Neutrophil (primary cell): ENCODE data around the gene CAPNS2.
"Not testable (repeated sequence)": the region's sequence is repeated elsewhere in the genome, so short reads cannot be mapped to it uniquely, and the experiment has no call there.

Experiments
- H3K27ac ChIP-seq: fragments of 200-600 bp; sonication (generic); 2 replicates; pipeline ENCODE4 v1.5.1; 2016; ENCODE audit warnings: mild to moderate bottlenecking, moderate library complexity
- H3K27me3 ChIP-seq: fragments of 200-600 bp; sonication (generic); 2 replicates; pipeline ENCODE4 v1.6.0; 2016; ENCODE audit warnings: mild to moderate bottlenecking
- H3K36me3 ChIP-seq: fragments of 200-600 bp; sonication (generic); 2 replicates; pipeline ENCODE4 v1.5.1; 2017
- H3K4me1 ChIP-seq, 2 experiments: fragments of 200-600 bp in 1 of 2; sonication (generic) in 1 of 2; 1 replicate in 1 of 2; 2 replicates in 1 of 2; pipeline versions ENCODE4 v1.5.1 to v1.6.1; 2013 to 2016; ENCODE audit warnings: low read depth in 1 of 2, low read length in 1 of 2, mild to moderate bottlenecking in 1 of 2, moderate library complexity in 1 of 2; ENCODE audit not compliant: control insufficient read depth in 1 of 2, insufficient read depth in 1 of 2
- H3K4me3 ChIP-seq, 2 experiments: fragments of 200-600 bp in 1 of 2; sonication (generic) in 1 of 2; 1 replicate in 1 of 2; 2 replicates in 1 of 2; pipeline ENCODE4 v1.5.1; 2013 to 2016; ENCODE audit warnings: low read depth in 1 of 2, low read length in 1 of 2, mild to moderate bottlenecking in 1 of 2, moderate library complexity in 1 of 2
- H3K9me3 ChIP-seq: fragments of 200-600 bp; sonication (generic); 2 replicates; pipeline ENCODE4 v1.5.1; 2016
- TF ChIP-seq, protein P1 (sequence below): fragments of 200-600 bp; sonication (generic); IDR thresholded peaks from 2 replicates; pipeline ENCODE4 v1.5.1; 2016; ENCODE audit warnings: antibody characterized with exemption

Gene CAPNS2

DNA sequence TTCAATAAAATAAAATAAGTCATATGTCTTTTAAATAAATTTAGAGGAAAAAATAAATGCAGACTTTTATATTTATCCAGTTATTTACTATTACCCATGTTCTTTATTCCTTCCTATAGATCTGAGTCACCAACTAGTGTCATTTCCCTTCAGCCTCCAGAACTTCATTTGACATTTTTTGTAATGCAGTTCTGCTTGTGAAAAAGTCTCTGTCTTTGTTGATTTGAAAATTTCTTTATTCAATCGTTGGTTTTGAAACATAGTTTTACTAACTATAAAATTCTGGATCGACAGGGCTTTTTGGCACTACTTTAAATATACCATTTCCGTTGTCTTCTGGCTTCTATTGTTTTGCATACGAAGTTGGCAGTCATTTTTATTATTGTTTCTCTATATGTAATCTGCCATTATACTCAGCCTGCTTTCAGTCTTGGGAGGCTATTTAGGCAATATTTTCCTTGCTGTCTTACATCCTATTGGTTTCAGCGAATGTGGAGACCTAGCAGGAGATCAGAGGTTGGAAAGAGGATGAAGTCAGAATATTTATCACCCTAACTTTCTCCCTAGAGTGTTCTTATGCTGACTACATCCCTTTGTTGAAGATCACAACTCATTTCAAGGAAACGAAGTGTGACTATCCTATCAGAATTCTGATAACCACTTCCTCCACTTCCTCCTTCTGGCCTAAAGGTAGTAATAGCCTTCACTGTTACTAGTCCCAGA is 47.3 kb downstream of the CAPNS2 start:
- TF ChIP-seq, protein P1, sequence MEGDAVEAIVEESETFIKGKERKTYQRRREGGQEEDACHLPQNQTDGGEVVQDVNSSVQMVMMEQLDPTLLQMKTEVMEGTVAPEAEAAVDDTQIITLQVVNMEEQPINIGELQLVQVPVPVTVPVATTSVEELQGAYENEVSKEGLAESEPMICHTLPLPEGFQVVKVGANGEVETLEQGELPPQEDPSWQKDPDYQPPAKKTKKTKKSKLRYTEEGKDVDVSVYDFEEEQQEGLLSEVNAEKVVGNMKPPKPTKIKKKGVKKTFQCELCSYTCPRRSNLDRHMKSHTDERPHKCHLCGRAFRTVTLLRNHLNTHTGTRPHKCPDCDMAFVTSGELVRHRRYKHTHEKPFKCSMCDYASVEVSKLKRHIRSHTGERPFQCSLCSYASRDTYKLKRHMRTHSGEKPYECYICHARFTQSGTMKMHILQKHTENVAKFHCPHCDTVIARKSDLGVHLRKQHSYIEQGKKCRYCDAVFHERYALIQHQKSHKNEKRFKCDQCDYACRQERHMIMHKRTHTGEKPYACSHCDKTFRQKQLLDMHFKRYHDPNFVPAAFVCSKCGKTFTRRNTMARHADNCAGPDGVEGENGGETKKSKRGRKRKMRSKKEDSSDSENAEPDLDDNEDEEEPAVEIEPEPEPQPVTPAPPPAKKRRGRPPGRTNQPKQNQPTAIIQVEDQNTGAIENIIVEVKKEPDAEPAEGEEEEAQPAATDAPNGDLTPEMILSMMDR = no peak
- H3K4me1 ChIP-seq = no peaks in the 10 kb centered on the region
- H3K4me3 ChIP-seq = no peak overlapping the region
- no peaks in the 10 kb centered on the region for H3K9me3 ChIP-seq
- H3K27me3 ChIP-seq = no peaks in the 10 kb centered on the region
- H3K27ac ChIP-seq = no peak overlapping the region
- no peaks in the 10 kb centered on the region for H3K36me3 ChIP-seq

DNA sequence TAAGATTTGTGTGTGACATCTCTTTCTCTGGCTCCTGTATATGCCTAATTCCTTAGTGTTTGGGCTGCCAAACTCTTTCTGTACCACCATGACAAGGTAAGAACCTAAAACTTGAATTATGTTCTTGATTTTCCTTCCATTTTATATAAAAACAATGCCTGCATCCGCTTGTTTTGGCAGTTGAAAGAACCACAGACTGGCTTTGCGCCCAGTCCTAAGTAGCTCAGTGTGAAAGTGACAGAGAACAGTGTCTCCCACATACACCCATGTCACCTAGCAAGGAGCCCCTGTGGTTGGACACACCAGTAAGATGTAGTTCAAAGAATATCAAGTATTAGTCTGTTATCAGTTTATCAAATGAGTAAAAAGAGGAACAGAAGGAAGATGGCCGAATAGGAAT is 48.6 kb downstream of the CAPNS2 start:
- Histone ChIP-seq H3K9me3 (no peaks in the 10 kb centered on the region), H3K27ac (no peak overlapping the region), H3K36me3 (no peaks in the 10 kb centered on the region), H3K27me3 (no peaks in the 10 kb centered on the region), H3K4me1 (no peaks in the 10 kb centered on the region), H3K4me3 (no peak overlapping the region)
- TF ChIP-seq, protein P1 = no peak

DNA sequence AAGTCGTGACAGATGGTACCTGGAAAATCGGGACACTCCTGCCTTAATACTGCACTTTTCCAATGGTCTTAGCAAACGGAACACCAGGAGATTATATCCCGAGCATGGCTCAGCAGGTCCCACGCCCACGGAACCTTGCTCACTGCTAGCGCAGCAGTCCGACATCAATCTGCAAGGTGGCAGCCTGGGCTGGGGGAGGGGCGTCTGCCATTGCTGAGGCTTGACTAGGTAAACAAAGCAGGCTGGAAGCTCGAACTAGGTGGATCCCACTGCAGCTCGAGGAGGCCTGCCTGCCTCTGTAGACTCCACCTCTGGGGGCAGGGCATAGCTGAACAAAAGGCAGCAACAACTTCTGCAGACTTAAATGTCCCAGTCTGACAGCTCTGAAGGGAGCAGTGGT is 49.2 kb downstream of the CAPNS2 start:
- not testable (repeated sequence) for H3K4me1 ChIP-seq, H3K4me3 ChIP-seq, H3K27me3 ChIP-seq, H3K9me3 ChIP-seq, H3K27ac ChIP-seq, H3K36me3 ChIP-seq
